Measurements from ENCODE around the gene PTPRD.

- TF ChIP-seq CTCF (IDR thresholded peaks at IDR 0.05 in 4 of 5, conservative IDR thresholded peaks at IDR 0.05 in 1 of 5) (no peak), POLR2A (IDR thresholded peaks at IDR 0.05) (no peak)
Observed at GRCh38 chr9:10052181-10052580, 560.6 kb downstream of the PTPRD start.
